ENCODE data around the gene PGBD2.

GRCh38 chr1:248861616-248862015 is 44.4 kb upstream of the PGBD2 start:
- TF ChIP-seq, protein P1, sequence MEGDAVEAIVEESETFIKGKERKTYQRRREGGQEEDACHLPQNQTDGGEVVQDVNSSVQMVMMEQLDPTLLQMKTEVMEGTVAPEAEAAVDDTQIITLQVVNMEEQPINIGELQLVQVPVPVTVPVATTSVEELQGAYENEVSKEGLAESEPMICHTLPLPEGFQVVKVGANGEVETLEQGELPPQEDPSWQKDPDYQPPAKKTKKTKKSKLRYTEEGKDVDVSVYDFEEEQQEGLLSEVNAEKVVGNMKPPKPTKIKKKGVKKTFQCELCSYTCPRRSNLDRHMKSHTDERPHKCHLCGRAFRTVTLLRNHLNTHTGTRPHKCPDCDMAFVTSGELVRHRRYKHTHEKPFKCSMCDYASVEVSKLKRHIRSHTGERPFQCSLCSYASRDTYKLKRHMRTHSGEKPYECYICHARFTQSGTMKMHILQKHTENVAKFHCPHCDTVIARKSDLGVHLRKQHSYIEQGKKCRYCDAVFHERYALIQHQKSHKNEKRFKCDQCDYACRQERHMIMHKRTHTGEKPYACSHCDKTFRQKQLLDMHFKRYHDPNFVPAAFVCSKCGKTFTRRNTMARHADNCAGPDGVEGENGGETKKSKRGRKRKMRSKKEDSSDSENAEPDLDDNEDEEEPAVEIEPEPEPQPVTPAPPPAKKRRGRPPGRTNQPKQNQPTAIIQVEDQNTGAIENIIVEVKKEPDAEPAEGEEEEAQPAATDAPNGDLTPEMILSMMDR (IDR thresholded peaks at IDR 0.05; ENCODE audit: low read depth, low read length) = no peak
- no peak for TF ChIP-seq POLR2A (IDR thresholded peaks at IDR 0.05; ENCODE audit: extremely low read depth, insufficient read length)
